NCI-H146 treated with DMSO at 0.1 percent for 48 hours (cell line): Measurements from ENCODE around the gene CDH22.

ENCODE experiments used
- DNase-seq: peaks from one replicate; lab custom pipeline; 2025; ENCODE audit not compliant: unreplicated experiment; lab: John Stamatoyannopoulos, UW

Gene CDH22

GRCh38 chr20:46200582-46201570 lies 107.4 kb downstream of the CDH22 start:
- no peak for DNase-seq

GRCh38 chr20:46199198-46199597 lies 109.1 kb downstream of the CDH22 start:
- DNase-seq = no peak

DNA sequence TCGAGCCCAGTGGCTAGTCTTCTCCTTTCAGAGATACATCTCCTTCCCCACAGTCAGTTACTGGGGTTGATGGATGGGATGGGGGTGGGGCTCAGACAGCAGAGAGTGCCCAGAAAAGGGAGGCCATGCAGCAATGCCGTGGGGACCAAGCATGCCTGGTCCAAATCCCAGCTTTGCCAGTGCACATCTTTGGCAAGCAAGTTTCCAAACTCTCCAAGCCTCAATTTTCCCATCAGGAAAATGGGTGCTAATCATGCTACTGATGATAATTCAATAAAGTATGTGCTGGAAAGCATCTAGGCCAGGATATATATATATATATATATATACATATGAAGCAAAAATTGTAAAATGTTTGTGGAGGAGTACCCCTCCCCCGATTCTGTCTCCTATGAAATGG lies 111.3 kb downstream of the CDH22 start:
- no peak for DNase-seq

DNA sequence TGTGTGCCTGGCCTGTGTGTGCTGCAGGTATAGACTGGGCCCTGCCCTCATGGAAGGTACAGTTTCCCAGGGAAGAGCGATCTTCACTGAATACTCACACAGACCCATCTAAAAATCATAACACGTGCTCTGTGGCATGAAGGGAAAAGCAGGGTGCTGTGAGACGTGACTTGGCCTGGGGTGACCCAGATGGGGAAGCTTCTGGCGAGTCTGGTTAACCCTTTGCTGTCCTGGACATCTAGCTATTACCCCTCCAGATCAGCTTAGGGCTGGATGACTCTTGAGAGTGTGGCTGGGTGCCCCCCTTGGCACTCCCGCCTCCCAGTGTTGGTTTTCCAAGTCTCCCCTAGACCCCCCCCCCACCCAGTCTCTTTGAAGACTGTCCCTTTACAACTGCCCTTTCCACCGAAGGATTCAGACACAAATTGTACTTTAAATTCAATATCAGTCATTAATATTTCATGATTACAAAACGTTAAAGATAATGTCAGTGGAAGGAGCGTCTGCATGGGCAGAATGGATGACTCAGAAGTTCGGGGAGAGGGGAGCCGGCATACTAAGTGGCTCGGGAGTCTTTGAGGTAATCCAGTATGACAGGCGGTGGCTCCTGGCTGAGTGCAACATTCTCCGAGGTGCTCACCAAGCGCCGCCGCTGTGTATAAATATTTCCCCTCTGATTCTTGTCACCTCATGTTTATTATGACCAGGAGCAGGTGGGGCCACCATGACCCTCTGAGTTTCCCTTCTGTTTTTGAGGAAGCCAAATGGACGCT lies 112.8 kb downstream of the CDH22 start:
- DNase-seq = no peak

DNA sequence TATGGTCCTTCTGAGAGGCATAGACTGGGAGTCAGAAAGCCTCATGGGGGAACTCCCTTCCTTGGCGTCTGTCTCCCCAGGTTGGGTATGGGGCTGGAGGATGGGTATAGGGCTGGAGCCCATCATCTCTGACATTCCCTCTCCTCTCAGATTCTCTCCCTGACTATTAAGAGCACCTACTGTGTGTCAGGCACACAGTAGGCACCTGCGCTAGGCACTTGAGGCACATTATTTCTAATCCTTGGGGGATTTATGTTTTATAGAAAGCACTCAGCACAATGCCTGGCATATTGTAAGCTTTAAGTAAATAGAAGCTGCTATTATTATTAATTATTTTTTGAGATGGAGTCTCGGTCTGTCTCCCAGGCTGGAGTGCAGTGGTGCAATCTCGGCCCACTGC lies 113.9 kb downstream of the CDH22 start:
- DNase-seq = no peak

GRCh38 chr20:46192376-46192944 lies 115.8 kb downstream of the CDH22 start:
- DNase-seq = no peak

- DNase-seq = no peak
These were observed 116.7 kb downstream of the CDH22 start for GRCh38 chr20:46191611-46192010.

- DNase-seq = no peak
These were observed 117.1 kb downstream of the CDH22 start for GRCh38 chr20:46191168-46191540.

DNA sequence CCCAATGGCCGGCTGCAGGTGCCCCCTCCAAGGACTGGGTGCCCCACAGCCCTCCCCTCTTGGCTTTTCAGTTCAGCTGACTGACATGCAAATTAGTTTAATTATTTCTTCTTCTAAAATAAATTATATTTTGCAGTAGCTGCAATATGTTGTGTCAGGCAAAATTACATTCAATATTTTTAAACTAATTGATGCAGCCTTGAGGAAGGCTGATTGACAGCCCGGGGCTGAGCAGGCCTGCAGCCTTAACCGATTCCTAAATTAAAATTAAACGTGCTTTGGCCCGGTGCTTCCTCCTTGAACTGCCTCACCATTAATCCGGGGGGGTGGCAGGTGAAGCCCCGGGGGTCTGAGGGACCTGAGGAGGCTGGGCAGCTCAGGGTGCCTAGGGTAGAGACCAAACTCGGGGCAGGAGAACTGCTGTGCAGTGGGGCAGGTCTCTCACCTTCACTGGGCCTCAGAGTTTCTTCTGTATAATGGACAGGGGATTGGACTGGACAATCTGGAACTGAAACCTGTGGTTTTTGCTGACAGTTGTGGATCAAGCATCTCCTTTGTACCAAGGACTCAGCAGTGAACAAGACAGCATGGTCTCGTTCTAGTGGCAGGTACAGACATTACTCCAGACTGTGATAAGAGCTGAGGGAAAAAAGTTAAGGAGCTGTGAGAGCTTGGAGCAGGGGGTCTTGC lies 117.7 kb downstream of the CDH22 start:
- DNase-seq = no peak

GRCh38 chr20:46188866-46189541 lies 119.3 kb downstream of the CDH22 start:
- DNase-seq = peak; percentile 64

DNA sequence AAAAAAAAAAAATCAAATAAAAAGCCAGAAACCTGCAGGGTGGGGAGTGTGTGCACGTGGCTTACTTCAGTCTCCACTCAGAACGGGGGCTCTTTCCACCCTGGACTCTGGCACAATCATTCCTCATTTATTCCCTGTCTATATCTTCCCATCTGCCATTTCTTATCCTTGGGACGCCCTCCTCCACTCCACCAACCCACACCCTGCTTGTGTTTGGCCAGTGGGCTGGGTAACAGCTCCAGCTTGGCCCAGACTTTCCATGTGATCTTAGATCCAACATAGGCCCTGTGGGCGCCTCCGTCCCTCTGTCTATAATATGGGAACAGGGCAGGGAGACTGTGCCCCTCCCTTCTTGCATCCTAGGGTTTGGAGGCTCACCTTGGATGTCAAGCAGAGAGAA lies 122.1 kb downstream of the CDH22 start:
- no peak for DNase-seq

- DNase-seq = no peak
These were observed 122.9 kb downstream of the CDH22 start for GRCh38 chr20:46185353-46185752.

DNA sequence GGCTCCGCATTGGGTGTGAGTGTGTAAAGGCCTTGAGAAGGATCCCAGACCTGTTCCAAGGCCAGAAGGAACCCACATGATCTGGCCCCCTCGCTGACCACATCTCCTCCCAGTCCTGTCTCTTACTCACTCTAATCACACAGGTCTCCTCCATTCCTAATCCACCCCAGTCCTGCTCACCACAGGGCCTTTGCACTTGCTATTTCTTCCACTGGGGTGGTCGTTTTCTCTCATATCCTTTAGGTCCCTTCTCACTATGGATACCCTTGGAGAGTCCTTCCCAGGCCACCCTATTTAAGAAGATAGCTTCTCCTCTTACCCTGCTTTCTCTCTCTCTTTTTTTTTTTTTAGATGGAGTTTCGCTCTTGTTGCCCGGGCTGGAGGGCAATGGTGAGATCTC lies 124.5 kb downstream of the CDH22 start:
- DNase-seq = no peak

DNA sequence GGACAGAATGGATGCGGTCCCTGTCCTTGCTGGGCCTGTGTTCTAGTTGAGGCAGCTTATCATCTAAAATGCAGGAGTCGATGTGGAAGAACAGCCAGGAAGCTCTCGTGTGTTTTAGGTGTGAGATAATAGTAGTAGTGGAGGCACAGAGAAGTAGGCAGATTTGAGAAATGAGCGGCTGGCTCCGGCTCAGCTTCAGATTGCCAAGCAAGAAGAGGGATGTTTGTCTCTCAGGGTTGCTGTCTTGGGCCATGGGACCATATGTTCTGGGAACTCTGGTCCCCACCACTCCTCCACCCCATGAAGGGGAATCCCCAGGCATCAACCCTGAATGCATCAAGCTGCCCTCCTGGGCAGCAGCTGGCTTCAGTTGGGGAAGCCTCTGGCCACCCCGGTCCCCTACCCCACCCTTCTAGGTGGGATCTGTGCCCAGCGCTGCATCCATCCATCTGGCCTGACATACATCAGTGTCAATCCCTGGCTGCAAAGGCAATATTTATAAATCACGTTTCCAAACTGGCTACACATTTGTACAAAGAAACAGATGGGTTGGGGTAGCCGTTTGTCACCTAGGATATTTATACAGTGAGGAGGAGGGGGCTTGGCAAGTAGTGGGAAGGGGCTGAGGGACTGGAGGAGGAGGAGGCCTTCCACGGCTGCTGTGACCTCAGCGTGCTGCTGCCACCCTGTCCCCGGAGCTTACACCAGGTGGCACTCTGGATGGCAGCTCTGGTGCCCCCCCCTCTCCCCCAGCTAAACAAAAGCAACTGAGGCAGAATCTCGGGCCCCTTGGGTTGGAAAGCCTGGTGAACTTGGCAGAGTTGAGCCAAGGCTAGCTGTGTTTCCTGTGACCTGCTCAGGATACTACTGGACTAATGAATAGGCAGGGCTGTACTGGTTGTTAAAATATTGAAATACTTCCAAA lies 125.8 kb downstream of the CDH22 start:
- DNase-seq = no peak

GRCh38 chr20:46179862-46180261 lies 128.4 kb downstream of the CDH22 start:
- no peak for DNase-seq

DNA sequence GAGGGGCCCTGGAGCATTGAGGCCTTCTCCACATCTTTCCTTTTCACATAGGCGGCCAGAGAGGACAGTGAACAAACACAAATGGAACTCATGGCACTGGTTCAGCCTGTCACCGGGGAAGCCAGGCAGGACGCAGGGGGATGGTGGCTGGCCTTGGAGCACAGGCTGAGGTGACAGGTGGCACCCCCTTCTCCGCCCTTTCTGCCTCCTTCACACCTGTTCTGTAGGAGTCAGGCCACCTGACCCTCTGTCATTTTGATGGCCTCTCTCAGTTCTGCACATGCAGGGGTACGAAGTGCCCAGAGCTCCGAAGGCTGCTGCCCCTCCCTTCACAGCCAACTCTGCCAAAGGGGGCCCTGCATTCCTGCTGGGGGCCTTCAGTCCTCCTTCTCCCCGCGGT lies 129.4 kb downstream of the CDH22 start:
- no peak for DNase-seq

- DNase-seq = no peak
These were observed 130.5 kb downstream of the CDH22 start for GRCh38 chr20:46177768-46178167.

- DNase-seq = no peak
These were observed 131.4 kb downstream of the CDH22 start for GRCh38 chr20:46176739-46177378.

DNA sequence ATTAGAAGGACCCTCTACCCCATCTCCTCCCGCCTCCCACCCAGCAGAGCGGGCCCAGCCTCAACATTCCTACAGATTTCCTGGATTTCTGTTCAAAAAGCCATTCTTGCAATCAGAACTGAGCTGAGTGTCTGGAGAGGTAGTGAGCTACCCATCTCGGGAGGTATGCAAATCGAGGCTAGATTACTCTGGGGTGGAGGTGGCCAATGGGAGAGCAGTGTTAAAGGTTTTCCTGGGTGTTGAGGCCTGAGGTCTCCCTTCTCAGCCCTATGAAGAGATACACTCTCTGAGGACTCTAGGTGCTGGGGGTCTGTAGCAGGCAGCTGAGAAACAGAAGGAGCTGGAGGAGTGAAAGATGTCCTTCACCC lies 133.2 kb downstream of the CDH22 start:
- DNase-seq = no peak
